ENCODE measurements around the gene TMEM273.

TMEM273 gene

DNA sequence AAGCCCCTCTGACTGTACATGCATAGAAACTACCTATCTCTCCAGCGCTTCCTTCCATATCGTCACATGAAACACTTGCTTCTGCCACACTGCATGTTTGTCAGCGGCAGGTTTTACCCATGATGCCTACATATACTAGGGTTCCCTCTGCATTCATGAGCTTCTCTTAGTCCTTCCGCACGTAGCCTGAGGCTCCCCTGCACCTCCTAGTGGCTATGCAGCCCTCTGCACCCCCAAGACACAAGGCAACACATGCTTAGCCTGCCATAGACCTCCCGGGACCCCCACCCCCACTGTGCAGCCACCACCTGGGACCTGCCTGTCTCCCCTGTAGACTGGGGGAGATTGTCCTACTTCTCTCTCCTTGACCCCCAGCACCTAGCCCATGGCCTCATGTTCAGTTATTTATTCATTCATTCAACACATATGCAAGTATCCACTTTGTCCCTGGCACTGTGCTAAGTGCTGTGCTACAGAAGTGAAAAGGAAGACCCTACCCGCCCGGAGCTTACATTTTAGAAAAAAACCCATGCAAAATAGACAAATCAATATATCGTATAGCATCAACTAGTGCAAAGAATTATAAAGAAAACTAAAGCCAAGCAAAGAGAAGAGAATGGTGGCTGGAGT, 23.5 kb downstream of the TMEM273 start:
- H3K4me3 ChIP-seq (ENCODE audit: low read depth, low read length) = no peak overlapping the region

DNA sequence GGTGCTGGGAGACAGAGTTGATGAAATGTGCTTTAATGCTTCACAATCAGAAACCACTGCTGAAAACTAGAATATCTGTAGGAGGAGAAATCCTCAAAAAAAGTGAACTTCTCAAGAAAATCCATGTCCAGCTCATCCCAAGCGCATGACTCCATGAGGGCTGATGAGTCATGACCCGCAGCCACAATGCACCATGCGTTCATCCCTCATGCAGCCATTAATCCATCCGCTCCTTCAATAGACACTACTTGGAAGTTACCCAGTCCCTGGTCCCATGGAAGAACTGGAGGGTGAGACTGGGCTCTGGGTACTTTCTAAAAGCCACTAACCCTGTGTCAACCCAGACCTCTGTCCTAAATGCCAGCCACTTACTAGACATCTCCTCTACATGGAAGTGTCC, 24.4 kb downstream of the TMEM273 start:
- TF ChIP-seq, protein P1, sequence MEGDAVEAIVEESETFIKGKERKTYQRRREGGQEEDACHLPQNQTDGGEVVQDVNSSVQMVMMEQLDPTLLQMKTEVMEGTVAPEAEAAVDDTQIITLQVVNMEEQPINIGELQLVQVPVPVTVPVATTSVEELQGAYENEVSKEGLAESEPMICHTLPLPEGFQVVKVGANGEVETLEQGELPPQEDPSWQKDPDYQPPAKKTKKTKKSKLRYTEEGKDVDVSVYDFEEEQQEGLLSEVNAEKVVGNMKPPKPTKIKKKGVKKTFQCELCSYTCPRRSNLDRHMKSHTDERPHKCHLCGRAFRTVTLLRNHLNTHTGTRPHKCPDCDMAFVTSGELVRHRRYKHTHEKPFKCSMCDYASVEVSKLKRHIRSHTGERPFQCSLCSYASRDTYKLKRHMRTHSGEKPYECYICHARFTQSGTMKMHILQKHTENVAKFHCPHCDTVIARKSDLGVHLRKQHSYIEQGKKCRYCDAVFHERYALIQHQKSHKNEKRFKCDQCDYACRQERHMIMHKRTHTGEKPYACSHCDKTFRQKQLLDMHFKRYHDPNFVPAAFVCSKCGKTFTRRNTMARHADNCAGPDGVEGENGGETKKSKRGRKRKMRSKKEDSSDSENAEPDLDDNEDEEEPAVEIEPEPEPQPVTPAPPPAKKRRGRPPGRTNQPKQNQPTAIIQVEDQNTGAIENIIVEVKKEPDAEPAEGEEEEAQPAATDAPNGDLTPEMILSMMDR (IDR thresholded peaks at IDR 0.05; ENCODE audit: borderline replicate concordance, insufficient read depth, low read depth, low read length) = no peak
- no peak overlapping the region for H3K4me3 ChIP-seq (ENCODE audit: low read depth, low read length)

More for the DNA sequence above, 23.5 kb downstream of the TMEM273 start:
- TF ChIP-seq, protein P1 (IDR thresholded peaks at IDR 0.05; ENCODE audit: borderline replicate concordance, insufficient read depth, low read depth, low read length) = peak; percentile 93

DNA sequence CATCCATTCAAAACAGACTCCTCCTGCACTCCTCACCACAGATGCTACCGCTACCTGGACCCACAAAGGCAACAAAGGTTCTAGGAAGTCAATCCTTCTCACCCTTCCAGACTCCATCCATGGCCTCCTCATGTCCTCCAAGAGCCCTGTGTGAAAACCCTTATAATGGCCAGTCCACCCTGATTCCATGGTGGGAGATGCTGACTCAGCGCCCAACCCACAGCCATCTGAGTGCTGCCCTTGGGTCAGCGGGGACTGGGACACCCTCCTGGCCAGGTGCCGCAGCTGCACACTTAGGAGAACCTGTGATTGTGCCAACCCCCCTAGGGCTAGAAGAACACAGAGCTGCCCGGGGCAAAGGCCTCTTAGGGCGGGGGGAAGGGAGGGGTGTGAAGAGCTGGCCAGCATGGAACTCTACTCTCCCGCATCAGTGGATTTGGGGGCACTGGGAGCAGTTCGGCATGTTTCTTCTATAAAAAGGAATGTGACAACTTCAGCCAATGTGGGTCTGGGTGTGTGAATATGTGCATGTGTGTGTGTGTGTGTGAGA, 25.4 kb downstream of the TMEM273 start:
- TF ChIP-seq, protein P1 (IDR thresholded peaks at IDR 0.05; ENCODE audit: borderline replicate concordance, insufficient read depth, low read depth, low read length) = no peak
- no peak overlapping the region for H3K4me3 ChIP-seq (ENCODE audit: low read depth, low read length)

DNA sequence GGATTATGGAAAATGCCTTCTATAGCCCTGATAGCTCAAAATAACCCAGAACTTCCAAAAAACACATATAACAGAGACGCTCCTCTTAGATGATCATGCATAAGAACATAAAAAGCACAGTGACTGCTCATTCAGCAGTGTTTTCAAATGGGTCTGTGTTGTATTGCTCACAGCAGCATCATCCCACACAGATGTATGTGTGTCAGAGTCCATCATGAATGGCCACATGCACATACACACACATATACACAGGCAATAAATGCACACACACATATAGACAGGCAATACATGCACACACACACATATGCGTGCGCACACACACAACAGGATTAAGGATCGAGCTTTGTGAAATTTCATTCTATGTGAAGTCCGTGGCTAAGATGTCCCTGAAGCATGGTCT, 26.1 kb downstream of the TMEM273 start:
- TF ChIP-seq, protein P1 (IDR thresholded peaks at IDR 0.05; ENCODE audit: borderline replicate concordance, insufficient read depth, low read depth, low read length) = no peak
- H3K4me3 ChIP-seq (ENCODE audit: low read depth, low read length) = no peak overlapping the region

DNA sequence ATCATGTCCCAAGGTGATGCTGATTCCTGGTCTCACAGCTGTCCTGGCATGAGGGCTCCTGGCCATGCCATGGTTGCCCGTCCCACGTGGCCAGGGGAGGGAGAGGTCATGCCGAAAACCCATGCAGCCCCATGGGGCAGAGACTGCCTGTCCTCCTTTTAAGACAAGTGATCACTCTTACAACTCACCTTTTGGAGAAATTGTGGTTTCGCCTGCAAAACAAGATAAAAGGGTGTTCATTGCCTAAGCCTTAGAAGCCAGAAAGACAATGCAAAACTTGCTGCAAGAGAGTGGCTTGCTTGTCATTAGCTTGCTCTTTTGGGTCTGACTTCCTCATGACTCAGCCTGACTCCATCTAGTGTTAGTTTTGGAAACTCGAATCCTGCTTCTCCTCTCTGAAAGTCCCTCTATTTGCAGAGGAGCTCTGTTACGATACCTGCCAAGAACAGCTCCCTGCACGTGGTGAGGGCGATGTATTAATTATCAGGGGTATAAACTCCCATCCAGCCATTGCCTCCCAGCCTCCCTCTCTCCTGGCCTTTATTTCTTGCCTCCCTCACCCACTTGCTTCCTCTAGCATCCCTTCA, 26.7 kb downstream of the TMEM273 start:
- H3K4me3 ChIP-seq (ENCODE audit: low read depth, low read length) = no peak overlapping the region
- TF ChIP-seq, protein P1 (IDR thresholded peaks at IDR 0.05; ENCODE audit: borderline replicate concordance, insufficient read depth, low read depth, low read length) = 0 out of 2 replicates have a peak, but pooled peaks have one; percentile 4

- H3K4me3 ChIP-seq (ENCODE audit: low read depth, low read length) = no peak overlapping the region
- TF ChIP-seq, protein P1 (IDR thresholded peaks at IDR 0.05; ENCODE audit: borderline replicate concordance, insufficient read depth, low read depth, low read length) = no peak
Measured at GRCh38 chr10:49160814-49161213, 27.4 kb downstream of the TMEM273 start.

DNA sequence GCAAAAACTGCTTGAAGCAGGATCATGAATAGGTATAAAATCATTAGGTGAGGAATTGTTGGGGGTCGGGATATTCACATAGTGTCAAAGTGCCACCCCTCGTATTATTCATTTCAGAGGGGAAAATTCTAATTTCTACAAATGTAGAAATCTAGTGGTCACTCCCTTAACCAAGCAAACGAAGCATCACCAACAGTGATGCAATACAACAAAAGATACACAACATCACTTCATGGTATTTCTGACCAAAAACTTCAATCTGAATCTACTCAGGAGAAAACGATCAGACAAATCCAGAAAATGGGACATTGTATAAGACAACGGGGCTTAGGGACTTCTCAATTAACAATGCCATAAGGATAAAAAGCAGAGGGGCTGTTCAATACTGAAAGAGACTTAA, 28.1 kb downstream of the TMEM273 start:
- H3K4me3 ChIP-seq (ENCODE audit: low read depth, low read length) = no peak overlapping the region
- TF ChIP-seq, protein P1 (IDR thresholded peaks at IDR 0.05; ENCODE audit: borderline replicate concordance, insufficient read depth, low read depth, low read length) = no peak

Data from GM12875 (cell line).